ENCODE results near the gene FGFR3.
A peak's percentile ranks its signal among the peaks of the same experiment; 100 is the strongest.

GRCh38 chr4:1792832-1793495 is at the start of gene FGFR3:
- no peak for TF ChIP-seq CTCF (IDR thresholded peaks at IDR 0.05)
- no peak for TF ChIP-seq POLR2A (IDR thresholded peaks at IDR 0.05)
- TF ChIP-seq POLR2AphosphoS5 (IDR thresholded peaks at IDR 0.05): peak in 1 of 3 donors; percentile 44
- no peak for TF ChIP-seq EP300 (IDR thresholded peaks at IDR 0.05)
